Measurements from ENCODE around the gene CBX7.
"Not testable (repeated sequence)": the region's sequence is repeated elsewhere in the genome, so short reads cannot be mapped to it uniquely, and the experiment has no call there.

Gene CBX7

GRCh38 chr22:39173787-39174497 is 21.5 kb upstream of the CBX7 start:
- no peak for DNase-seq

GRCh38 chr22:39173050-39173706 is 20.7 kb upstream of the CBX7 start:
- DNase-seq = no peak

- DNase-seq = not testable (repeated sequence)
Observed at GRCh38 chr22:39172265-39173049, 20.0 kb upstream of the CBX7 start.

- no peak for DNase-seq
Observed at GRCh38 chr22:39171623-39172264, 19.3 kb upstream of the CBX7 start.

GRCh38 chr22:39170825-39171622 is 18.5 kb upstream of the CBX7 start:
- DNase-seq = peak; percentile 81

- no peak for DNase-seq
Observed at GRCh38 chr22:39169797-39170466, 17.5 kb upstream of the CBX7 start.

- no peak for DNase-seq
Observed at GRCh38 chr22:39166547-39166946, 14.1 kb upstream of the CBX7 start.

GRCh38 chr22:39156093-39156492 is 3.6 kb upstream of the CBX7 start:
- not testable (repeated sequence) for DNase-seq

GRCh38 chr22:39155421-39155820 is 2.9 kb upstream of the CBX7 start:
- DNase-seq = no peak

- DNase-seq = no peak
Observed at GRCh38 chr22:39153220-39153717, 789 bp upstream of the CBX7 start.

- no peak for DNase-seq
Observed at GRCh38 chr22:39152024-39152510, 413 bp downstream of the CBX7 start.

GRCh38 chr22:39151329-39151975 is 1.0 kb downstream of the CBX7 start:
- no peak for DNase-seq

- no peak for DNase-seq
Observed at GRCh38 chr22:39150848-39151215, 1.6 kb downstream of the CBX7 start.

- no peak for DNase-seq
Observed at GRCh38 chr22:39149915-39150847, 2.3 kb downstream of the CBX7 start.

- DNase-seq = no peak
Observed at GRCh38 chr22:39148727-39149535, 3.5 kb downstream of the CBX7 start.

GRCh38 chr22:39148026-39148726 is 4.3 kb downstream of the CBX7 start:
- no peak for DNase-seq

GRCh38 chr22:39147335-39148025 is 5.0 kb downstream of the CBX7 start:
- DNase-seq = no peak
